AG04450 (cell line): ENCODE data around the gene ZBTB20. TPM values are rescaled to one million over a fixed set of nuclear protein-coding genes. Genes with fewer than 3 reads are reported as not detected.
A peak's percentile ranks its signal among the peaks of the same experiment; 100 is the strongest.

Experiments
- CTCF ChIA-PET: fragments of 300-600, 350-600 bp; formaldehyde crosslinking; extraction: SDS; loops from one replicate; lab custom pipeline; 2022; ENCODE audit warnings: antibody characterized with exemption, inconsistent platforms; lab: Charles Lee
- POLR2A ChIA-PET: fragments of 350-600 bp; formaldehyde crosslinking; extraction: SDS; loops from one replicate; lab custom pipeline; 2021; ENCODE audit warnings: antibody characterized with exemption, inconsistent platforms; lab: Yijun Ruan, JAX
- DNase-seq: peaks from one replicate; pipeline ENCODE4 v3.0.0-alpha.2; 2011; ENCODE audit warnings: low read depth, low spot score
- H3K27ac ChIP-seq: one replicate; pipeline ENCODE4 v1.5.1; 2012; ENCODE audit warnings: low read depth, low read length, control low read depth
- H3K27me3 ChIP-seq: one replicate; pipeline ENCODE4 v1.6.0; 2012; ENCODE audit warnings: low read length; ENCODE audit not compliant: control insufficient read depth, insufficient read depth
- H3K4me3 ChIP-seq: 2 replicates; pipeline ENCODE4 v1.5.1; 2011; ENCODE audit warnings: mild to moderate bottlenecking, low read depth, low read length, control low read depth
- H3K9me3 ChIP-seq: 2 replicates; pipeline ENCODE4 v1.5.1; 2012; ENCODE audit warnings: low read length; ENCODE audit not compliant: control insufficient read depth, insufficient read depth
- polyA plus RNA-seq: library from polyadenylated mRNA; depleted of rRNA; stranded (reverse); fragments of >200 nt; gene quantifications from 2 replicates; pipeline ENCODE4 v1.2.3, GENCODE V29; 2011
- TF ChIP-seq, protein P1 (sequence below): IDR thresholded peaks from 2 replicates; pipeline ENCODE4 v1.5.1; 2011; ENCODE audit warnings: low read depth, low read length, control low read depth, inconsistent platforms

The ZBTB20 gene
- polyA plus RNA-seq, 1 experiment = 3.0 TPM

DNA sequence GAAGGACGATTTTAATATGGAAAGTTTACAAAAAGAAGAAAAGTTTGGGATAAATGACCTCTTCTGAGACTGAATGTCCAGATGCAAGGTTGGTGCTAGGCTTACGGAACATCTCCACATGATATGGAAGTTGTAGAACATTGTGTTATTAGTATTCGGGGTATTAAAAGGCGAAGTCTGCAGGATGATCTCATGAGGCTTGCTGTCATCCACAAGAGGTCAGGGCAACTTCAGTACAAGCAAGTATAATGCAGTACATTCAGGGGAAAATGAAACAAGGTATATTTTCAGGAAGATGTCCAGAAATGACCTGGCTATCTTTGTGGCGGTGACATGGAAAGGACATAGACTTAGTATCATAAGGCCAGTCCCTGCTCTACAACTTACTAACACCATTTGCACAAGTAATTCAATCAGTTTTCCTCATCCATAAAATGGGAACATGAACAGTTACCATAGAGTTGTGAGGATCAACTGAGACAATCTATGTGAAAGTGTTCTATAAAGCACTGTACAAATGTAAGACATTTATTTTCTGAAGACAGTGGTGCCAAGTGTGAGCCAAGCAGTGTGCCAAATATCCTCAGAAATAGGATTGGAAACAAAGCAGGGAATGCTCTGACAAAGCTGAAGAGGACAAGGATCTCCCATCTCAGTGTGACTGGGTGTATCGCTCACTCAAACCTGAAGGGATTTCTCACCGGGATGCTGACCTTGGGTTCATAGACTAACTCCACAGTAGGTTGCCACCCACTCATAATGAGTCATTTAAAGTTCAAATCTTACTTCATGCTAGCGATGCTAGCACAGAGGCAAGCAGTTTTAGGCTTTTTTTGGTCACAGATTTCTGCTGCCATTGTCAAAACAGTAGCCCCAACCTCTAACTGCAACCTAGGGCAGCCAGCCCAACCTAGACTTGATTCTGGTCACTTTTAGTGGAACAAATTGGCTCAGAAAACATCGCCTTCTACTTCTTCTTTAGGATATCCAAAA, 735.0 kb downstream of the ZBTB20 start:
- POLR2A ChIA-PET = no interaction called here
- TF ChIP-seq, protein P1, sequence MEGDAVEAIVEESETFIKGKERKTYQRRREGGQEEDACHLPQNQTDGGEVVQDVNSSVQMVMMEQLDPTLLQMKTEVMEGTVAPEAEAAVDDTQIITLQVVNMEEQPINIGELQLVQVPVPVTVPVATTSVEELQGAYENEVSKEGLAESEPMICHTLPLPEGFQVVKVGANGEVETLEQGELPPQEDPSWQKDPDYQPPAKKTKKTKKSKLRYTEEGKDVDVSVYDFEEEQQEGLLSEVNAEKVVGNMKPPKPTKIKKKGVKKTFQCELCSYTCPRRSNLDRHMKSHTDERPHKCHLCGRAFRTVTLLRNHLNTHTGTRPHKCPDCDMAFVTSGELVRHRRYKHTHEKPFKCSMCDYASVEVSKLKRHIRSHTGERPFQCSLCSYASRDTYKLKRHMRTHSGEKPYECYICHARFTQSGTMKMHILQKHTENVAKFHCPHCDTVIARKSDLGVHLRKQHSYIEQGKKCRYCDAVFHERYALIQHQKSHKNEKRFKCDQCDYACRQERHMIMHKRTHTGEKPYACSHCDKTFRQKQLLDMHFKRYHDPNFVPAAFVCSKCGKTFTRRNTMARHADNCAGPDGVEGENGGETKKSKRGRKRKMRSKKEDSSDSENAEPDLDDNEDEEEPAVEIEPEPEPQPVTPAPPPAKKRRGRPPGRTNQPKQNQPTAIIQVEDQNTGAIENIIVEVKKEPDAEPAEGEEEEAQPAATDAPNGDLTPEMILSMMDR = no peak; the same call in 1 of the 2 replicates
- CTCF ChIA-PET = interaction anchor here (1.1 to 2.9 kb wide), 2 partner anchors 29 to 676 kb away, joined by 4 to 23 read pairs; no protein-coding TSS in a partner anchor
- DNase-seq = no peak
- H3K27me3 ChIP-seq = no peaks in the 10 kb centered on the region
- no peak overlapping the region for H3K4me3 ChIP-seq
- H3K9me3 ChIP-seq = no peaks in the 10 kb centered on the region
- H3K27ac ChIP-seq = peak overlapping the region; percentile 54

DNA sequence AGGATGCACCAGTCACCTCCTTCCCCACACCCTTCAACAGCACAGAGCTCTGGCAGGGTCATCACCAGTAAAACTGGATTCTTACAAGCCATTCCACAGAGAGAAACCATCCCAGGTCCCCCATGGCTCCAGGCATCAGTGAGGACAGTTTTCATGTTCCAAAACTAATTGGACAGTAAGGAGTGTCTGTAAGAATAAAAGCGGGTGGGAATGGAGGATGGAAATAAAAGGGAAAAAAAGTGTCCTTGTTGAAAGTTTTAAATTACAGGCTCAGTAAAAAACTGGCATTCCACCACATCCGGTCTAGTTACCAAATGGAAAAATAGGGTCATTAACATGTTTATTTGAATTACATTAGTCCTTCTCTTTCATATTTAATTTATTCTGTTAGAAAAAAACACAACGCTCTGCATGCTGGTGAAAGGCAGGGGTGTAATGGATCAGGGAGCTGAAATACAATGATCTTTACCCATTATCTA, 735.9 kb downstream of the ZBTB20 start:
- H3K4me3 ChIP-seq = no peak overlapping the region
- ChIA-PET CTCF (interaction anchor here (1.0 kb wide), 1 partner anchor 27 kb away, joined by 16 read pairs; no protein-coding TSS in a partner anchor), POLR2A (no interaction called here)

DNA sequence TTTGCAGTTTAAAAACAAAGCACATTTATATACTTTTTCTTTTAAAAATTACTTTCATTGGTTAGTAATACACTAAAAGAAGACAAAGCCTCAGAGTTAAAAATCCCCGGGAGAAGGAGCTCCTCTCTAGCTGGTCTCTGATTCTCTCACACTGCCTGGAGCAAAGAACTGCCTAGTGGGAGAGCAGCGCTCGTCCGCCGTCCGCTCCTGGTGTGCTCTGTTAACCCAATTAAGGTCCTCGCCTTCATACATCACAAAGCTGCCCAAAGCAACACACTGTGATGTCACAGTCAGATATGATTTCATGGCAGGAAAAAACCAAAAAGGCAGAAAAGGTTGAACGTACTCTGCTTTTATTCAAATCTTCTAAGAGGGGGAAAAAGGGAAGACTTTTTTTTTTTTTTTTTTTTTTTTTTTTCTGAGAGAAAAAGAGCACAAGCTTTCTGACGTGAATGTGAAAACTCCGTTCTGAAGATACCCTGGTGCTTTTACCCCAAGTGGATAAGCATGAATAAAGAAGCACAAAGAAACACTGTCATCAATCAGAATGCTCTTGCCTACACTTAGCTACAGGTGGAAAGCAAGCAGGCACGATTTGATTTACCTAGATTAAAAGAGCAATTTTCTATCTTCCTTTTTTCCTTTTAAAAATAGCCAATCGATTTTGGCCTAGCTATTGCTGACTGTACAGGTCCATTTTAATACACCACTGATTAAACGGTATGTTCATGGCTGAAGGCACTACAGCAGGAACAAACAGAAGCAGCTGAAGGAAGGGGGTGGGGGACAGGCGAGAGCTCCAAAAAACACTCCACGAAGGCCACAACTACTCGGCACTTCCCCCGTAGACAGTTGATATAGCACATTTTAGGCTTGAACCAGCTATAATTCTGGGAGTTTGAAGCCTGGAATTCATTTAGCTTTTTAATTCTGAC, 738.1 kb downstream of the ZBTB20 start:
- no peak for DNase-seq
- Histone ChIP-seq H3K27me3 (no peaks in the 10 kb centered on the region), H3K4me3 (no peak overlapping the region), H3K9me3 (no peaks in the 10 kb centered on the region), H3K27ac (no peak overlapping the region)
- CTCF ChIA-PET = interaction anchor here (0.8 to 4.0 kb wide), 3 partner anchors 9 to 25 kb away, joined by 3 to 24 read pairs (median 9); no protein-coding TSS in a partner anchor
- POLR2A ChIA-PET = interaction anchor here (0.6 kb wide), 1 partner anchor 66 kb away, joined by 4 read pairs; no protein-coding TSS in a partner anchor
- TF ChIP-seq, protein P1 = no peak

More for the DNA sequence above, 735.9 kb downstream of the ZBTB20 start:
- H3K9me3 ChIP-seq = no peaks in the 10 kb centered on the region
- TF ChIP-seq, protein P1 = no peak
- H3K27me3 ChIP-seq = no peaks in the 10 kb centered on the region
- H3K27ac ChIP-seq = peak overlapping the region; percentile 11
- no peak for DNase-seq

DNA sequence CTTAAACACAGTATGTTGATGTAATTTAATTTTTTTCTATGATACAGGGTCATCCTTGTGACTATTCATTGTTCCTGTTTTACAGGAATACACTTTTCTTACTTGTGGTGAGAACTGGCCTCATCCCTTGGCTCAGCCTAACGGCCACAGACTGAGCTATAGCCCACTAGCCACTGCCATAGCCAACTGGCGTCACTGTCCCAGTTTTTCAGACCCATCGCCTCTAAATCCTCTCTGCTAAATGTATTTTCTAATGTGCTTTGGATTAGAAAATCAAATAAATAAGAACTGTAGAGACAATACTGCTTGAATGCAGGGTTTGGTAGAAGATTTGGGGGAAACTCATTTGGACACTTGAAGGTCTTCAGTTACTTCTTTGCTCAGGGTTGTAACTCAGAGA, 740.2 kb downstream of the ZBTB20 start:
- H3K27ac ChIP-seq = no peak overlapping the region
- POLR2A ChIA-PET = no interaction called here
- H3K4me3 ChIP-seq = no peak overlapping the region
- no peaks in the 10 kb centered on the region for H3K9me3 ChIP-seq
- CTCF ChIA-PET = interaction anchor here (0.8 to 4.0 kb wide), 2 partner anchors 12 to 23 kb away, joined by 3 to 24 read pairs; no protein-coding TSS in a partner anchor
- H3K27me3 ChIP-seq = no peaks in the 10 kb centered on the region
- TF ChIP-seq, protein P1 = no peak
- no peak for DNase-seq
